ENCODE results near the gene ZNF536. TPM values are rescaled to one million over a fixed set of nuclear protein-coding genes. Genes with fewer than 3 reads are reported as not detected.

ZNF536 gene
- polyA plus RNA-seq, 1 of the 3 experiments (the other 2 are of a cell fraction), result 0.41 TPM

DNA sequence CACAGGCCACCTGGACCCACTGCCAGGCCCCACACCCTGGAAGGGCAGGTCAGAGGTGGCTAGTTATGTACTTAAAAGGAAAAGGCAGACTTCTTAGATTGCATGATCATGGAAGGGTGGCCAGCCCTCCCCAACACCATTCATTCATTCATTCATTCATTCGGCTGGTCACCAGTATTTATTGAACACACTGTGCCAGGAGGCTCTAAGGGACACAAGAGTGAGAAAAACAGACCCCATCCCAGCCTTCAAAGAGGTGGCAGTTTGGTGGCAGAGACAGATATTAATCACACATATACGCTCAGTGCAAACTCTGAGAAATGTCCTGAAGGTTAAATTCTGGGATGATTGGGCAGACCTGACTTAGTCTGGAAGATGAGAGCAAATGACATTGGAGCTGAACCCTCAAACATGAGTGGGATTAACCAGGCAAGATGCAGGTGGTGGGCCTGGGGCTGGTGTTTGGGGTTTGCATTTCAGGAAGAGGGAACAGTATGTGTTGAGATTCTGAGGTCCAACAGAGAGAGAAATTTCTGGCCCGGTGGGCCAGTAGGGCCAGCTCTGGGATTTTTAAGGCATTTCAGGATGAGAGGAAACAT, 147.5 kb downstream of the ZNF536 start (continued):
- TF ChIP-seq RAD21 (IDR thresholded peaks at IDR 0.05; ENCODE audit: low read length), result no peak
- TF ChIP-seq RCOR1 (IDR thresholded peaks at IDR 0.05; ENCODE audit: low read length), result no peak
- no peak for TF ChIP-seq NRF1 (IDR thresholded peaks at IDR 0.05; ENCODE audit: low read depth, low read length)
- TF ChIP-seq, protein P1, sequence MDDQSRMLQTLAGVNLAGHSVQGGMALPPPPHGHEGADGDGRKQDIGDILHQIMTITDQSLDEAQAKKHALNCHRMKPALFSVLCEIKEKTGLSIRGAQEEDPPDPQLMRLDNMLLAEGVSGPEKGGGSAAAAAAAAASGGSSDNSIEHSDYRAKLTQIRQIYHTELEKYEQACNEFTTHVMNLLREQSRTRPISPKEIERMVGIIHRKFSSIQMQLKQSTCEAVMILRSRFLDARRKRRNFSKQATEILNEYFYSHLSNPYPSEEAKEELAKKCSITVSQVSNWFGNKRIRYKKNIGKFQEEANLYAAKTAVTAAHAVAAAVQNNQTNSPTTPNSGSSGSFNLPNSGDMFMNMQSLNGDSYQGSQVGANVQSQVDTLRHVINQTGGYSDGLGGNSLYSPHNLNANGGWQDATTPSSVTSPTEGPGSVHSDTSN (IDR thresholded peaks at IDR 0.05), result no peak

DNA sequence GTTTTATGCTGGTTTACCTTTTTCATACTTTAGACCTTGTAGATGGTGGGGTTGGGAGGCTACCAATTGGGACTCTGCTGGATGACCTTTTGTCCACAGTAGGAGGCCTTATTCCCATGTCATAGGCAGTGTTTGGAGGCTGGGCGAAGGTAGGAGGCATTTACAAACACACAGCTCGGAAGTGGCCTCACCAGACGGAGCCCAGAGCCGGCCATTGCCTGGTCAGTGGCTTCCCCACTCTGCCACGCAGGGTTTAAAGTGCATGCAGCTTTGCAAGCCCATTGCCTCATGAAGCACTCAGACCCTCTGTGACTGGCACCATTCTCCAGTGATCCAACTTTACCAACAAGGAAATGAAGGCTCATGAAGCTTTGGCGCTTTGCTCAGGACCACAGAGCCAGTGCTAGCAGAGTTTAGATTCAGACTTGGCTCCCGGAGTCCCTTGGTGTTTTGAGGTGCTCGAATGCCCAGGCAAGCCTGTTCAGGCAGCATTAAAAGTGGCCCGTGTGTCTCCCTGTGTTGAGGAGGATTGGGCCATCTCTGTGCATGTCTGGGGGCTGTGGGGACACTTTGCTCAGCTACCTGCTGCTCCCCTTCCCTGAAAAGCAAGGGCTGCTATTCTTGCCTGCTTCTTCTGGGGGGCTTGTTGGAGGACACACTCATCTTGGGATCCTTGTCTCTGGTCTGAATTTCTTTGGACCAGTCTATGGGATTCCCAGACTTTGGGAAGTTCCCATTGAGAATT, 148.7 kb downstream of the ZNF536 start:
- peaks cover 0 to 10% of the 10 kb centered on the region in 2 experiments; a peak in 1 of 4 replicates for H3K4me1 ChIP-seq (ENCODE audit: control insufficient read depth in 1 of 2, insufficient read depth in 2 of 2, low read depth in 1 of 2, low read length in 1 of 2)
- 7% methylated on average over 9 of the region's 9 CpGs for WGBS (ENCODE audit: low lambda C conversion rate)
- no peaks in the 10 kb centered on the region for H3K9me2 ChIP-seq
- H3K27ac ChIP-seq (ENCODE audit: low read depth in 2 of 2, low read length in 1 of 2), result no peak overlapping the region
- ChIA-PET CTCF (interaction anchor here (1.2 kb wide), 1 partner anchor 145 kb away, joined by 4 read pairs; no protein-coding TSS in a partner anchor), POLR2A (no interaction called here)
- no peaks in the 10 kb centered on the region for H4K20me1 ChIP-seq (ENCODE audit: insufficient read depth)
- H2AFZ ChIP-seq (ENCODE audit: low read depth), result no peak overlapping the region
- no peak for DNase-seq
- no peaks in the 10 kb centered on the region for H3K9me3 ChIP-seq
- no peaks in the 10 kb centered on the region for H3K79me2 ChIP-seq (ENCODE audit: insufficient read depth)
- no peak overlapping the region for H3K4me3 ChIP-seq (ENCODE audit: low read depth in 2 of 2, low read length in 1 of 2)
- H3F3A ChIP-seq (replicated peaks; ENCODE audit: insufficient read depth), result no peaks in the 10 kb centered on the region
- no peak overlapping the region for H3K9ac ChIP-seq
- H3K36me3 ChIP-seq (replicated peaks in 1 of 2; ENCODE audit: control insufficient read depth in 1 of 2, insufficient read depth in 2 of 2, low read length in 1 of 2), result no peaks in the 10 kb centered on the region
- no peak overlapping the region for H3K4me2 ChIP-seq
- H3K27me3 ChIP-seq (ENCODE audit: insufficient read depth), result no peaks in the 10 kb centered on the region
- TF ChIP-seq, protein P2, sequence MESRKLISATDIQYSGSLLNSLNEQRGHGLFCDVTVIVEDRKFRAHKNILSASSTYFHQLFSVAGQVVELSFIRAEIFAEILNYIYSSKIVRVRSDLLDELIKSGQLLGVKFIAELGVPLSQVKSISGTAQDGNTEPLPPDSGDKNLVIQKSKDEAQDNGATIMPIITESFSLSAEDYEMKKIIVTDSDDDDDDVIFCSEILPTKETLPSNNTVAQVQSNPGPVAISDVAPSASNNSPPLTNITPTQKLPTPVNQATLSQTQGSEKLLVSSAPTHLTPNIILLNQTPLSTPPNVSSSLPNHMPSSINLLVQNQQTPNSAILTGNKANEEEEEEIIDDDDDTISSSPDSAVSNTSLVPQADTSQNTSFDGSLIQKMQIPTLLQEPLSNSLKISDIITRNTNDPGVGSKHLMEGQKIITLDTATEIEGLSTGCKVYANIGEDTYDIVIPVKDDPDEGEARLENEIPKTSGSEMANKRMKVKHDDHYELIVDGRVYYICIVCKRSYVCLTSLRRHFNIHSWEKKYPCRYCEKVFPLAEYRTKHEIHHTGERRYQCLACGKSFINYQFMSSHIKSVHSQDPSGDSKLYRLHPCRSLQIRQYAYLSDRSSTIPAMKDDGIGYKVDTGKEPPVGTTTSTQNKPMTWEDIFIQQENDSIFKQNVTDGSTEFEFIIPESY (IDR thresholded peaks at IDR 0.05; ENCODE audit: borderline replicate concordance, low read depth), result no peak
- TF ChIP-seq EP300 (IDR thresholded peaks at IDR 0.05; ENCODE audit: borderline replicate concordance in 1 of 2, low read depth in 1 of 2, low read length in 1 of 2), result no peak
- TF ChIP-seq, protein P3, sequence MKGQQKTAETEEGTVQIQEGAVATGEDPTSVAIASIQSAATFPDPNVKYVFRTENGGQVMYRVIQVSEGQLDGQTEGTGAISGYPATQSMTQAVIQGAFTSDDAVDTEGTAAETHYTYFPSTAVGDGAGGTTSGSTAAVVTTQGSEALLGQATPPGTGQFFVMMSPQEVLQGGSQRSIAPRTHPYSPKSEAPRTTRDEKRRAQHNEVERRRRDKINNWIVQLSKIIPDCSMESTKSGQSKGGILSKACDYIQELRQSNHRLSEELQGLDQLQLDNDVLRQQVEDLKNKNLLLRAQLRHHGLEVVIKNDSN (IDR thresholded peaks at IDR 0.05; ENCODE audit: borderline replicate concordance, low read depth), result no peak
- TF ChIP-seq, protein P4, sequence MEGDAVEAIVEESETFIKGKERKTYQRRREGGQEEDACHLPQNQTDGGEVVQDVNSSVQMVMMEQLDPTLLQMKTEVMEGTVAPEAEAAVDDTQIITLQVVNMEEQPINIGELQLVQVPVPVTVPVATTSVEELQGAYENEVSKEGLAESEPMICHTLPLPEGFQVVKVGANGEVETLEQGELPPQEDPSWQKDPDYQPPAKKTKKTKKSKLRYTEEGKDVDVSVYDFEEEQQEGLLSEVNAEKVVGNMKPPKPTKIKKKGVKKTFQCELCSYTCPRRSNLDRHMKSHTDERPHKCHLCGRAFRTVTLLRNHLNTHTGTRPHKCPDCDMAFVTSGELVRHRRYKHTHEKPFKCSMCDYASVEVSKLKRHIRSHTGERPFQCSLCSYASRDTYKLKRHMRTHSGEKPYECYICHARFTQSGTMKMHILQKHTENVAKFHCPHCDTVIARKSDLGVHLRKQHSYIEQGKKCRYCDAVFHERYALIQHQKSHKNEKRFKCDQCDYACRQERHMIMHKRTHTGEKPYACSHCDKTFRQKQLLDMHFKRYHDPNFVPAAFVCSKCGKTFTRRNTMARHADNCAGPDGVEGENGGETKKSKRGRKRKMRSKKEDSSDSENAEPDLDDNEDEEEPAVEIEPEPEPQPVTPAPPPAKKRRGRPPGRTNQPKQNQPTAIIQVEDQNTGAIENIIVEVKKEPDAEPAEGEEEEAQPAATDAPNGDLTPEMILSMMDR (IDR thresholded peaks at IDR 0.05), result no peak
- TF ChIP-seq, protein P5, sequence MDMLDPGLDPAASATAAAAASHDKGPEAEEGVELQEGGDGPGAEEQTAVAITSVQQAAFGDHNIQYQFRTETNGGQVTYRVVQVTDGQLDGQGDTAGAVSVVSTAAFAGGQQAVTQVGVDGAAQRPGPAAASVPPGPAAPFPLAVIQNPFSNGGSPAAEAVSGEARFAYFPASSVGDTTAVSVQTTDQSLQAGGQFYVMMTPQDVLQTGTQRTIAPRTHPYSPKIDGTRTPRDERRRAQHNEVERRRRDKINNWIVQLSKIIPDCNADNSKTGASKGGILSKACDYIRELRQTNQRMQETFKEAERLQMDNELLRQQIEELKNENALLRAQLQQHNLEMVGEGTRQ (IDR thresholded peaks at IDR 0.05; ENCODE audit: borderline replicate concordance, low read depth, low read length), result no peak
- TF ChIP-seq JUND (IDR thresholded peaks at IDR 0.05), result no peak
- no peak for TF ChIP-seq TAF1 (IDR thresholded peaks at IDR 0.05; ENCODE audit: borderline replicate concordance, low read depth, low read length)
- no peak for TF ChIP-seq YY1 (IDR thresholded peaks at IDR 0.05; ENCODE audit: low read depth)
- TF ChIP-seq, protein P6, sequence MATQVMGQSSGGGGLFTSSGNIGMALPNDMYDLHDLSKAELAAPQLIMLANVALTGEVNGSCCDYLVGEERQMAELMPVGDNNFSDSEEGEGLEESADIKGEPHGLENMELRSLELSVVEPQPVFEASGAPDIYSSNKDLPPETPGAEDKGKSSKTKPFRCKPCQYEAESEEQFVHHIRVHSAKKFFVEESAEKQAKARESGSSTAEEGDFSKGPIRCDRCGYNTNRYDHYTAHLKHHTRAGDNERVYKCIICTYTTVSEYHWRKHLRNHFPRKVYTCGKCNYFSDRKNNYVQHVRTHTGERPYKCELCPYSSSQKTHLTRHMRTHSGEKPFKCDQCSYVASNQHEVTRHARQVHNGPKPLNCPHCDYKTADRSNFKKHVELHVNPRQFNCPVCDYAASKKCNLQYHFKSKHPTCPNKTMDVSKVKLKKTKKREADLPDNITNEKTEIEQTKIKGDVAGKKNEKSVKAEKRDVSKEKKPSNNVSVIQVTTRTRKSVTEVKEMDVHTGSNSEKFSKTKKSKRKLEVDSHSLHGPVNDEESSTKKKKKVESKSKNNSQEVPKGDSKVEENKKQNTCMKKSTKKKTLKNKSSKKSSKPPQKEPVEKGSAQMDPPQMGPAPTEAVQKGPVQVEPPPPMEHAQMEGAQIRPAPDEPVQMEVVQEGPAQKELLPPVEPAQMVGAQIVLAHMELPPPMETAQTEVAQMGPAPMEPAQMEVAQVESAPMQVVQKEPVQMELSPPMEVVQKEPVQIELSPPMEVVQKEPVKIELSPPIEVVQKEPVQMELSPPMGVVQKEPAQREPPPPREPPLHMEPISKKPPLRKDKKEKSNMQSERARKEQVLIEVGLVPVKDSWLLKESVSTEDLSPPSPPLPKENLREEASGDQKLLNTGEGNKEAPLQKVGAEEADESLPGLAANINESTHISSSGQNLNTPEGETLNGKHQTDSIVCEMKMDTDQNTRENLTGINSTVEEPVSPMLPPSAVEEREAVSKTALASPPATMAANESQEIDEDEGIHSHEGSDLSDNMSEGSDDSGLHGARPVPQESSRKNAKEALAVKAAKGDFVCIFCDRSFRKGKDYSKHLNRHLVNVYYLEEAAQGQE (IDR thresholded peaks at IDR 0.05; ENCODE audit: low read depth, low read length), result no peak
- no peak for TF ChIP-seq RXRA (IDR thresholded peaks at IDR 0.05; ENCODE audit: borderline replicate concordance, low read depth)
- no peak for TF ChIP-seq SMC3 (IDR thresholded peaks at IDR 0.05; ENCODE audit: low read depth, low read length)
- TF ChIP-seq GABPA (IDR thresholded peaks at IDR 0.05; ENCODE audit: low read depth), result no peak
- no peak for TF ChIP-seq CHD2 (IDR thresholded peaks at IDR 0.05; ENCODE audit: low read length, partially characterized antibody)
- TF ChIP-seq, protein P7, sequence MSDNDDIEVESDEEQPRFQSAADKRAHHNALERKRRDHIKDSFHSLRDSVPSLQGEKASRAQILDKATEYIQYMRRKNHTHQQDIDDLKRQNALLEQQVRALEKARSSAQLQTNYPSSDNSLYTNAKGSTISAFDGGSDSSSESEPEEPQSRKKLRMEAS (IDR thresholded peaks at IDR 0.05; ENCODE audit: low read depth), result no peak
